Small intestine (tissue), 7 donors: ENCODE results near the gene NAA10. TPM values are rescaled to one million over a fixed set of nuclear protein-coding genes. Genes with fewer than 3 reads are reported as not detected.
A peak's percentile ranks its signal among the peaks of the same experiment; 100 is the strongest.

Experiments
- DNase-seq, 2 donors: peaks; one replicate each; pipeline versions ENCODE4 v3.0.0 to v3.0.0-alpha.2; 2013
- FAIRE-seq: peaks from 2 replicates; lab custom pipeline; 2012; peaks lifted over from hg19 to GRCh38; lab: Jason Lieb, UNC
- H3K27ac ChIP-seq, 3 donors: one replicate each; pipeline ENCODE4 v1.5.1; 2013; ENCODE audit warnings: low read length in 2 of 3, mild to moderate bottlenecking in 2 of 3, control low read depth in 1 of 3, inconsistent platforms in 1 of 3, low read depth in 1 of 3, moderate library complexity in 1 of 3
- H3K27me3 ChIP-seq, 3 donors: one replicate each; pipeline ENCODE4 v1.6.1; 2013; ENCODE audit warnings: low read length in 3 of 3, inconsistent platforms in 1 of 3; ENCODE audit not compliant: control insufficient read depth in 3 of 3, insufficient read depth in 3 of 3
- H3K36me3 ChIP-seq, 3 donors: one replicate each; pipeline ENCODE4 v1.6.1; 2013; ENCODE audit warnings: low read length in 3 of 3, inconsistent platforms in 1 of 3, low read depth in 1 of 3, mild to moderate bottlenecking in 1 of 3, moderate library complexity in 1 of 3; ENCODE audit not compliant: control insufficient read depth in 3 of 3, insufficient read depth in 2 of 3
- H3K4me1 ChIP-seq, 3 donors: one replicate each; pipeline ENCODE4 v1.6.1; 2013; ENCODE audit warnings: low read length in 2 of 3, inconsistent platforms in 1 of 3, low read depth in 1 of 3, mild to moderate bottlenecking in 1 of 3, moderate library complexity in 1 of 3; ENCODE audit not compliant: control insufficient read depth in 3 of 3, insufficient read depth in 2 of 3
- H3K4me3 ChIP-seq, 3 donors: one replicate each; pipeline ENCODE4 v1.5.1; 2013; ENCODE audit warnings: low read length in 3 of 3, control low read depth in 1 of 3, inconsistent platforms in 1 of 3, low read depth in 1 of 3, mild to moderate bottlenecking in 1 of 3, moderate library complexity in 1 of 3
- H3K9me3 ChIP-seq, 2 donors: one replicate each; pipeline ENCODE4 v1.6.1; 2013; ENCODE audit warnings: low read depth in 1 of 2, low read length in 1 of 2; ENCODE audit not compliant: control insufficient read depth in 2 of 2, insufficient read depth in 1 of 2
- WGBS, 3 donors: extraction: QIAGEN DNeasy Blood & Tissue Kit; methylation state at CpG; one replicate each; pipeline ENCODE4 v1.1.7; 2013; 5-methylcytosine and 5-hydroxymethylcytosine counted together
- polyA plus RNA-seq, 4 donors: library from polyadenylated mRNA; stranded (reverse) in 3 of 4; unstranded in 1 of 4; fragments of 200-250 nt in 3 of 4; fragments of 120-200 nt in 1 of 4; gene quantifications; one replicate each; pipeline versions ENCODE4 v1.2.1 to v1.2.3, GENCODE V29; 2013
- donor health status: healthy with polysubstance abuse.
- donor health status: control.
- donor health status: control.
- donor health status: Bipolar disorder and iron deficiency.
- donor health status: healthy.

The NAA10 gene
- polyA plus RNA-seq, 4 donors: 55.6 to 152 (median 107) TPM

GRCh38 chrX:153903991-153904957 lies 30.6 kb downstream of the NAA10 start, which contains the start of gene AVPR2:
Gene AVPR2 (plus strand): TSS chrX:153904673. CDS start chrX:153905146, 473 bp downstream.
- Histone ChIP-seq H3K36me3 (peaks cover 0 to 5% (median 0%) of the 10 kb centered on the region in 3 donors), H3K27ac (no peak within 1 kb of the TSS), H3K4me3 (no peak within 1 kb of the TSS), H3K4me1 (peaks cover 0 to 4% (median 0%) of the 10 kb centered on the region in 3 donors), H3K9me3 (no peaks in the 10 kb centered on the region), H3K27me3 (no peaks in the 10 kb centered on the region)
- DNase-seq (no peak), FAIRE-seq (no peak)
- 37 to 63% (median 52%) methylated on average over 14 to 24 of the region's 26 CpGs for WGBS, 3 donors

- Histone ChIP-seq H3K36me3 (no peaks in the 10 kb centered on the region), H3K27ac (no peak overlapping the region), H3K4me1 (peaks cover 0 to 4% (median 0%) of the 10 kb centered on the region in 3 donors), H3K9me3 (no peaks in the 10 kb centered on the region), H3K4me3 (no peak overlapping the region), H3K27me3 (no peaks in the 10 kb centered on the region)
- DNase-seq: no peak
- no peak for FAIRE-seq
- WGBS, 3 donors: 49 to 75% (median 50%) methylated on average over 7 to 18 of the region's 18 CpGs
Observed at GRCh38 chrX:153903238-153903980, 31.4 kb downstream of the NAA10 start.

GRCh38 chrX:153902385-153902784 lies 32.5 kb downstream of the NAA10 start:
- H3K27ac ChIP-seq: no peak overlapping the region
- H3K36me3 ChIP-seq: no peaks in the 10 kb centered on the region
- H3K4me1 ChIP-seq: peaks cover 0 to 4% (median 0%) of the 10 kb centered on the region in 3 donors
- no peak for DNase-seq
- no peak overlapping the region for H3K4me3 ChIP-seq
- H3K9me3 ChIP-seq: no peaks in the 10 kb centered on the region
- 57 to 65% (median 60%) methylated on average over 7 to 10 of the region's 10 CpGs for WGBS, 3 donors
- no peaks in the 10 kb centered on the region for H3K27me3 ChIP-seq
- FAIRE-seq: no peak

DNA sequence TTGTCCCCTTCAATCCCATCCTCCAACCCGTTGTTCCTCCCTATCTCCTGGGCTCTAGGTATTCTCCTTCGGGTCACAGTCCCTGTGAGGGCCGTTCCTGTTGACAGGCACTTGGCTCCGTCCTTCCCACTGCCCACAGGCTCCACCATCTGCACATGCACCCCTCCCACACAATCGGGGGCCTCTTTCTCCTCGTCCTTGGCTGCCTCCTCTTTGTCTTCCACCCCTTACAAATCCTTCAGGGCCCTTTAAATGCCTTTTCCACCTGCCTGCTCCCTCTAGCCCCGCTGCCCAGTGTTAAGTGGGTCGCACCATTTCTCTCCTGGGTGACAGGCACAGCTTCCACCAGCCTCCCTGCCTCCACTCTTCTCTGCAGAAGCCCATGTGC lies 33.1 kb downstream of the NAA10 start:
- no peak overlapping the region for H3K27ac ChIP-seq
- H3K9me3 ChIP-seq: no peaks in the 10 kb centered on the region
- 51 to 58% (median 51%) methylated on average over 8 of the region's 8 CpGs for WGBS, 3 donors
- FAIRE-seq (no peak), DNase-seq (no peak)
- H3K4me3 ChIP-seq: no peak overlapping the region
- peaks cover 0 to 4% (median 0%) of the 10 kb centered on the region in 3 donors for H3K4me1 ChIP-seq
- H3K27me3 ChIP-seq: no peaks in the 10 kb centered on the region
- no peaks in the 10 kb centered on the region for H3K36me3 ChIP-seq

- Histone ChIP-seq H3K4me3 (no peak overlapping the region), H3K9me3 (no peaks in the 10 kb centered on the region), H3K27me3 (peaks cover 0 to under 1% (median 0%) of the 10 kb centered on the region in 3 donors), H3K36me3 (no peaks in the 10 kb centered on the region), H3K4me1 (peaks cover 0 to 4% (median 0%) of the 10 kb centered on the region in 3 donors), H3K27ac (no peak overlapping the region)
- WGBS, 3 donors: 24 to 49% (median 31%) methylated on average over 21 to 26 of the region's 26 CpGs
- FAIRE-seq (no peak), DNase-seq (peak in 1 of 2 donors; percentile 34)
Observed at GRCh38 chrX:153900831-153901752, 33.7 kb downstream of the NAA10 start.

DNA sequence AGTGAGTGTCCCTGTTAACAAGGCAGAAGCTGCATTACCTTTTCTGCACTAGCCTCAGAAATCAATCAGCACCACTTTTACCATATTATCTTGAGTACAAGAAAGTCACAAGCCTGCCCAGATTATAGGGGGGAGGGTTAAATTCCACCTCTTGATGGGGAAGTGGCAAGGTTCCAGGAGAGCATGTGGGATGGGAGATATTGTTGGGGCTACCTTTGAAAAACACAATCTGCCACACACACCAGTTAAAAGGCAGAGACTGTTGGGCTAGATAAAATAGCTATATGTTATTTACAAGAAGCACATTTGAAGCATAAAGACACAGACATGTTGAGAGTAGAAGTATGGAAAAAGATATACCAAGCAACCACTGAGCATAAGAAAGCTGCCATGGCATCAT lies 36.9 kb downstream of the NAA10 start:
- Histone ChIP-seq H3K27ac (no peak overlapping the region), H3K4me3 (no peak overlapping the region), H3K4me1 (no peaks in the 10 kb centered on the region), H3K9me3 (no peaks in the 10 kb centered on the region), H3K27me3 (peaks cover 0 to 2% (median 0%) of the 10 kb centered on the region in 3 donors), H3K36me3 (no peaks in the 10 kb centered on the region)
- no peak for DNase-seq
- FAIRE-seq: no peak

DNA sequence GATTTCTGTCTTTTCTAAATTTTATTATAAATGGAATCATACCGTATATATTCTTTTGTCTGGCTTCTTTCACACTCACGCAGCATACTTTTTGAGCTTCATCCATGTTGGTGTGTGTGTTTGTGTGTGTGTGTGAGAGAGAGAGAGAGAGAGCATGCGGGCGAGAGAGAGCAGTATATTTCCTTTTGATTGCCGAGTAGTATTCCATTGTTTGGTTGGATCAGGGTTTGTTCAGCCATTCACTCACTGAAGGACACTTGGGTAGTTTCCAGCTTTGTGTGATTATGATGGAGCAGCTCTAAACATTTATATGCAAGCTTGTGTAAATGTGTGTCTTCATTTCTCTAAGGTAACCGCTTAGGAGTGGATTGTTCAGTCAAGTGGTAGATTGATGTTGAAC lies 45.7 kb downstream of the NAA10 start:
- no peaks in the 10 kb centered on the region for H3K4me1 ChIP-seq
- no peaks in the 10 kb centered on the region for H3K36me3 ChIP-seq
- no peak overlapping the region for H3K4me3 ChIP-seq
- peaks cover 12 to 32% (median 14%) of the 10 kb centered on the region in 3 donors for H3K27me3 ChIP-seq
- DNase-seq (no peak), FAIRE-seq (no peak)
- WGBS, 3 donors: 86 to 97% (median 94%) methylated on average over 6 of the region's 6 CpGs
- no peaks in the 10 kb centered on the region for H3K9me3 ChIP-seq
- no peak overlapping the region for H3K27ac ChIP-seq
